Pancreas (tissue), 10 donors: ENCODE results near the gene SPSB2. TPM values are rescaled to one million over a fixed set of nuclear protein-coding genes. Genes with fewer than 3 reads are reported as not detected.
"Not testable (repeated sequence)": the region's sequence is repeated elsewhere in the genome, so short reads cannot be mapped to it uniquely, and the experiment has no call there.

Experiments used
- ATAC-seq, 4 donors: fragments of 200-7000 bp; cut with Tn5 transposase; one replicate each; pipeline versions ENCODE4 v1.8.0 to v1.9.1; 2020; ENCODE audit warnings: mild to moderate bottlenecking in 4 of 4, moderate library complexity in 4 of 4
- DNase-seq, 6 donors: peaks; one replicate each; pipeline ENCODE4 v3.0.0-alpha.2; 2020
- FAIRE-seq: peaks from 2 replicates; lab custom pipeline; 2012; peaks lifted over from hg19 to GRCh38; lab: Jason Lieb, UNC
- H3K27ac ChIP-seq, 4 donors: fragments of 200-600 bp; sonication (generic); 1 replicate in 3 of 4; 2 replicates in 1 of 4; pipeline versions ENCODE4 v1.5.0 to v1.8.0; 2020
- H3K27me3 ChIP-seq, 4 donors: fragments of 200-600 bp; one replicate each; pipeline ENCODE4 v1.8.0; 2021
- H3K36me3 ChIP-seq, 3 donors: fragments of 200-600 bp; sonication (generic) in 1 of 3; one replicate each; pipeline versions ENCODE4 v1.5.0 to v1.8.0; 2020 to 2021
- H3K4me1 ChIP-seq, 3 donors: fragments of 200-600 bp; one replicate each; pipeline ENCODE4 v1.8.0; 2021
- H3K4me3 ChIP-seq, 4 donors: fragments of 200-600 bp; sonication (generic) in 2 of 4; one replicate each; pipeline versions ENCODE4 v1.5.0 to v1.8.0; 2020 to 2021
- H3K9me3 ChIP-seq, 4 donors: fragments of 200-600 bp; one replicate each; pipeline ENCODE4 v1.8.0; 2021
- WGBS, 2 donors: extraction: QIAGEN DNeasy Blood & Tissue Kit; methylation state at CpG; one replicate each; pipeline ENCODE4 v1.1.7; 2013; 5-methylcytosine and 5-hydroxymethylcytosine counted together
- intact Hi-C, 3 donors: fragments of 100-400 bp; cut with DNase I; formaldehyde crosslinking; loops; one replicate each; pipeline versions ENCODE4 v1.11.1 to v1.14.2; 2022
- polyA plus RNA-seq, 2 donors: library from polyadenylated mRNA; stranded (reverse); fragments of 200-250 nt; gene quantifications; one replicate each; pipeline ENCODE4 v1.2.3, GENCODE V29; 2013
- total RNA-seq, 6 donors: library from RNA; stranded (reverse); fragmentation: NEBNext Ultra II Directional in 4 of 6; extraction: Animal tissue kit (Norgen Biotek cat#: 25700) in 4 of 6; gene quantifications; one replicate each; pipeline versions ENCODE4 v1.2.1 to v1.2.4, GENCODE V29; 2021 to 2023
- TF ChIP-seq, protein P1 (sequence below), 4 donors: fragments of 200-600 bp; sonication (generic) in 3 of 4; IDR thresholded peaks; one replicate each; pipeline versions ENCODE4 v1.5.0 to v1.8.0; 2021; ENCODE audit warnings: antibody characterized with exemption in 4 of 4
- donor health status: healthy with polysubstance abuse.
- donor health status: DM: no; HTN: no; CAD: no; lungs with moderate emphysema.
- donor health status: DM: no; HTN: no; CAD: no.
- donor health status: control.
- donor health status: control.
- donor health status: Bipolar disorder and iron deficiency.
- donor health status: DM: yes; HTN: yes; CAD: no.
- donor health status: DM: no; HTN: no; CAD: no.
- donor health status: DM: no; HTN: no; CAD: no.
- donor health status: DM: yes; HTN: yes; CAD: no.

The SPSB2 gene
- total and polyA plus RNA-seq, 8 donors: 3.1 to 12.5 (median 4.8) TPM

DNA sequence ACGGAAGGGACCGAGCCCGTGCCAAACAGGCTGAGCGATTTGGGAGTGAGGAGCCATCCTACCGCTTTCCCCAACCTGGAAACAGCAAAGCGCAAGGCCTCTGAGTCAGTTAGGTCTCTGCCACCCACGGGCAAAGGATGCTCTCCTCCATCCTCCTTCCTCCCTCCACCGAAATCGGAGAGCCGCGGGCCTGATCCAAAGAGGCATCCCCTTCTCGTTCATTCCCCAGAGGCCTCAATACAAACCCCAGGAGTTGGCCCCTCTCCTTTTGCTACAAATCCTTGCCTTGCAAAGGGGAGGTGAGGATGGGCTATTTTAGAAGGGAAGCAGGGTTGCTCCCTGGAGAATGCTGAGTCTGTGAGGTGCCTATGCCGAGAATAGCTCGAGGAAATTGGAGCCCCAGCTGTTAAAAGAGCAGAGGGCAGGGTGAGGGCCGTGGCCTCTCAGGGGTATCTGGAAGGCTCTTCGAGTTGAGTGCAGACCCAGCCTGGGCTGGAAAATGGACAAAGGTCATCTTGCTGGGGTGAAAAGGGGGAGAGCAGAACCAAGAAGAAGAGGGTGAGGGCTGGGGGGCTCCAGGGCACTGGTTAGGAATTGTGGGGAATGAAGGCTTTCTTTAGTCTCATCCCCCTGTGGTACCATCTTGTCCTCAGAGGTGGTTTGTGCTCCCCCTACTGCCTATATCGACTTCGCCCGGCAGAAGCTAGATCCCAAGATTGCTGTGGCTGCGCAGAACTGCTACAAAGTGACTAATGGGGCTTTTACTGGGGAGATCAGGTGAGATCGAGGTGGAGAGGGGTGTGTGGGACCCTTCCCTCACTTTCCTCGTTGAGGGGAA lies 4.7 kb downstream of the SPSB2 start:
- DNase-seq: peak in 1 of 6 donors; percentile 37
- Histone ChIP-seq H3K9me3 (no peaks in the 10 kb centered on the region), H3K27ac (peak overlapping the region; percentile 82 to 99 (median 92)), H3K27me3 (no peaks in the 10 kb centered on the region), H3K36me3 (peaks cover 0 to 11% (median 0%) of the 10 kb centered on the region in 3 donors), H3K4me3 (peak overlapping the region; percentile 91 to 100 (median 98)), H3K4me1 (peaks cover 9 to 27% (median 14%) of the 10 kb centered on the region in 3 donors)
- WGBS, 2 donors: 7 to 10% methylated on average over 20 to 22 of the region's 22 CpGs
- intact Hi-C loops: no loop called here
- FAIRE-seq: no peak
- ATAC-seq: peak in 3 of 4 donors; percentile 0 to 1 (median 0)
- TF ChIP-seq, protein P1, sequence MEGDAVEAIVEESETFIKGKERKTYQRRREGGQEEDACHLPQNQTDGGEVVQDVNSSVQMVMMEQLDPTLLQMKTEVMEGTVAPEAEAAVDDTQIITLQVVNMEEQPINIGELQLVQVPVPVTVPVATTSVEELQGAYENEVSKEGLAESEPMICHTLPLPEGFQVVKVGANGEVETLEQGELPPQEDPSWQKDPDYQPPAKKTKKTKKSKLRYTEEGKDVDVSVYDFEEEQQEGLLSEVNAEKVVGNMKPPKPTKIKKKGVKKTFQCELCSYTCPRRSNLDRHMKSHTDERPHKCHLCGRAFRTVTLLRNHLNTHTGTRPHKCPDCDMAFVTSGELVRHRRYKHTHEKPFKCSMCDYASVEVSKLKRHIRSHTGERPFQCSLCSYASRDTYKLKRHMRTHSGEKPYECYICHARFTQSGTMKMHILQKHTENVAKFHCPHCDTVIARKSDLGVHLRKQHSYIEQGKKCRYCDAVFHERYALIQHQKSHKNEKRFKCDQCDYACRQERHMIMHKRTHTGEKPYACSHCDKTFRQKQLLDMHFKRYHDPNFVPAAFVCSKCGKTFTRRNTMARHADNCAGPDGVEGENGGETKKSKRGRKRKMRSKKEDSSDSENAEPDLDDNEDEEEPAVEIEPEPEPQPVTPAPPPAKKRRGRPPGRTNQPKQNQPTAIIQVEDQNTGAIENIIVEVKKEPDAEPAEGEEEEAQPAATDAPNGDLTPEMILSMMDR (IDR thresholded peaks at IDR 0.05): no peak

DNA sequence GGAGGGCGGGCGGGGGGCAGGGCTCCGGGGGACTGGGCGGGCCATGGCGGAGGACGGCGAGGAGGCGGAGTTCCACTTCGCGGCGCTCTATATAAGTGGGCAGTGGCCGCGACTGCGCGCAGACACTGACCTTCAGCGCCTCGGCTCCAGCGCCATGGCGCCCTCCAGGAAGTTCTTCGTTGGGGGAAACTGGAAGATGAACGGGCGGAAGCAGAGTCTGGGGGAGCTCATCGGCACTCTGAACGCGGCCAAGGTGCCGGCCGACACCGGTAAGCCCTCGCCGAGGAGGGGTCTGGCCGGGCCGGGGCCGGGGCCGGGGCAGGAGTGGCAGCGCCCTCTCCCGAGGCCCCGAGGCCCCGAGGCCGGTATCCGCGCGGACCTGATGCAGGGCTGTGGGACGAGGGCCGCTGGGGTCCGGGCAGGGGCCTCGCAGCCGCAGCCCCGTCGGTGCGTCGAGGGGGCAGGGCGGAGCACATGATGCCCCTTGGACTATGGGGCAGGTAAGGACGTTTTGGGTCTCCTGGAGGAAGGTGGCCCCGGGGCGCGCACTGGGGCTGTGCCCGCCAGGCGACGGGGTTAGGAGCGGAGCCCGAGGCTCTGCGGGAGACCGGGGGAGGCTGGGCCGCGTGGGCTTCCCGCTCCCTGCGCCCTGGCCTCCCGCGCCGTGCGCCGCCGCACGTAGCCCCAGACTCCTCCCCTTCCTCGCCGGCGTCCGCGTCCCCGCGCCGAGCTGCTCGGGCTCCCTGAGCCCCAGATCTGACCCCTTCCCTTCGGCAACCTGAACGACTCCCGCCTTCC lies 5.5 kb downstream of the SPSB2 start, which contains the start of gene TPI1:
TPI1 (plus strand) TSS at position 119 of the 798 bp plus-strand sequence; CDS start at position 155, 36 bp downstream.
- Histone ChIP-seq H3K4me3 (peak within 1 kb of the TSS; percentile 91 to 100 (median 98)), H3K27me3 (no peaks in the 10 kb centered on the region), H3K4me1 (peaks cover 9 to 27% (median 14%) of the 10 kb centered on the region in 3 donors), H3K9me3 (no peaks in the 10 kb centered on the region), H3K36me3 (peaks cover 0 to 13% (median 0%) of the 10 kb centered on the region in 3 donors), H3K27ac (peak within 1 kb of the TSS; percentile 82 to 99 (median 92))
- ATAC-seq (peak; percentile 86 to 90 (median 88)), FAIRE-seq (no peak), DNase-seq (peak; percentile 80 to 94 (median 89))
- 0% methylated on average over 53 to 86 of the region's 86 CpGs for WGBS, 2 donors
- intact Hi-C loops: no loop called here
- TF ChIP-seq, protein P1 (IDR thresholded peaks at IDR 0.05): no peak

DNA sequence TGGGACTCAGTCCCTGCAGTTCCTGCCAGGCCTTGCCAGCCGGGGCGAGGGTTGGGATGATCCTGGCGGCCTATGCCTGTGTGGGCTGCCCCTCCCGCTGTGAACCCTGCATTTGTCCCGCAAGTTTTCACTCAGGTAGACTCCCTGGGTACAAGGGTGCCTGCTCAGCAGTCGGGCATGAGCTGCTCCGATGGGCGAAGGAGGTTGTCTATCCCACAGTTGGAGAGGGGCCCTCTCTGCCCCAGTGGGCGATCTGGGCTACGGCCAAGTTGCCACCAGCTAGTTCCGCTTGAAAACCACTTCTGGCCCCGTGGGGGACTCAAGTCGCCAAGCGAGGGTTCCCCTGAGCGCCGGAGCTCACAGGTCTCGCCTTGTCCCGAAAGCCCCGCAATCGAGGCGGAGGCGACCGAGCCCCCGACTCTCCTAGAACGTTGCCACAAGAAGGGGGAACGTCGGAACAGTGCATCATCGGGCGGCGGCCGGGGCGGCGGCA lies 6.1 kb downstream of the SPSB2 start:
- DNase-seq (peak in 1 of 6 donors; percentile 37), FAIRE-seq (no peak), ATAC-seq (peak; percentile 4 to 22 (median 9))
- Histone ChIP-seq H3K9me3 (no peaks in the 10 kb centered on the region), H3K36me3 (peaks cover 0 to 13% (median 0%) of the 10 kb centered on the region in 3 donors), H3K4me1 (peaks cover 6 to 25% (median 14%) of the 10 kb centered on the region in 3 donors), H3K27me3 (no peaks in the 10 kb centered on the region), H3K4me3 (peak overlapping the region; percentile 91 to 100 (median 98)), H3K27ac (peak overlapping the region; percentile 82 to 99 (median 92))
- TF ChIP-seq, protein P1 (IDR thresholded peaks at IDR 0.05): no peak
- WGBS, 2 donors: 1 to 2% methylated on average over 33 of the region's 33 CpGs
- intact Hi-C loops: no loop called here

DNA sequence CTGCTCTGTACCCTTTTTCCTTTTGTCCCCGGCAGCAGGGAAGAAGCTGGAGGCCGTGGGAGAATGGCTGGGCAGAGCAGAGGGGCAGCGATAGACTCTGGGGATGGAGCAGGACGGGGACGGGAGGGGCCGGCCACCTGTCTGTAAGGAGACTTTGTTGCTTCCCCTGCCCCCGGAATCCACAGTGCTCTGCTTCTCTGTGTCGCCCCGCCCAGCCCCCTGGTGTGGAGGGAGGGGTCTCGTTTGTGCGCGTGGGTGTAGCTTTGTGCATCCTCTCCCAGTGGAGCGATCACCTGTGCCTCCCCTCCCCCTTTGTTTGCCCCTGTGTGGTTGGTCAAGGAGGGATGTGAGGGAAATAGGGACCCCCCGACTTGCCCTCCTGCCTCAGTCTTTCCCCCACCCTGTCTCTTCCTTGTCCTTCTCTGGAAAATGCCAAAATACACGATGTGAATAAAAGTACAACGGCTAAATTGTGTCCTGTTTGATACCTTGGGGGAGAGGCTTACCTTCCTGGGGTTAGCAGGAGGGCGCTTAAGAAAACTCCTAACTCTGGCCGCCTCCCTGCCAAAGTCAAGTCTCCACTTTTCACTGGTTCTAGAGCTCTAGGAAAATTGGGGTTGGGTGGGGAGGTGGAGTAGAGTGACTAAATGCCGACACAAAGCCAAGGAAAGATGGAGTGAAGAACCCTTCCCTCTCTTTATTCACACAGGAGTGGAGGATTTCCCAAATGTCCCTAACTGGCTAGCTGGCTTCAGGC lies 6.8 kb downstream of the SPSB2 start:
- Histone ChIP-seq H3K4me1 (peaks cover 0 to 19% (median 14%) of the 10 kb centered on the region in 3 donors), H3K9me3 (no peaks in the 10 kb centered on the region), H3K36me3 (peaks cover 0 to 18% (median 0%) of the 10 kb centered on the region in 3 donors), H3K27me3 (no peaks in the 10 kb centered on the region), H3K27ac (peak overlapping the region in 3 of 4 donors; percentile 90 to 99 (median 95)), H3K4me3 (peak overlapping the region in 2 of 4 donors; percentile 100)
- FAIRE-seq: no peak
- WGBS, 2 donors: 73 to 75% methylated on average over 18 to 19 of the region's 19 CpGs
- ATAC-seq: no peak
- intact Hi-C loops: no loop called here
- DNase-seq: peak in 2 of 6 donors; percentile 57 to 78
- TF ChIP-seq, protein P1 (IDR thresholded peaks at IDR 0.05): no peak

DNA sequence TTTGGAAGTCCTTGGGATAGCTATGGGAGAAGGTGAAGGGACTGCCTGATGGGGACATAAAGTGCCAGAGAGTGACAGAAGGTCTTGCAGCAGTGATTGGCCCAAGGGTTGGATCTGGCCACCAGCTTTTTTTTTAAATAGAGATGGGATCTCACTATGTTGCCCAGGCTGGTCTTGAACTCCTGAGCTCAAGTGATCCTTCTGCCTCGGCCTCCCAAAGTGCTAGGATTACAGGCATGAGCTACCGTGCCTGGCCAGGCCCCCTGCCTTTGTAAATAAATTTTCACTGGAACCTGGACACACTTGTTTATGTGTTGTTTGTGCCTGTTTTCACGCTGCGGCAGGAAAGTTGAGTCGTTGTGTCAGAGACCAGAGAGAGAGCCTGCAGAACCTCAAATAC lies 7.8 kb downstream of the SPSB2 start:
- H3K27ac ChIP-seq, H3K27me3 ChIP-seq, H3K4me3 ChIP-seq, ATAC-seq, H3K9me3 ChIP-seq, FAIRE-seq, intact Hi-C loops: not testable (repeated sequence)
- DNase-seq: peak in 1 of 6 donors; percentile 17
- 93 to 94% methylated on average over 5 of the region's 5 CpGs for WGBS, 2 donors
- Histone ChIP-seq H3K36me3 (peaks cover 0 to 19% (median 0%) of the 10 kb centered on the region in 3 donors), H3K4me1 (peaks cover 0 to 15% (median 14%) of the 10 kb centered on the region in 3 donors)
